ENCODE data around the gene RFX1.
A peak's percentile ranks its signal among the peaks of the same experiment; 100 is the strongest.
"Not testable (repeated sequence)": the region's sequence is repeated elsewhere in the genome, so short reads cannot be mapped to it uniquely, and the experiment has no call there.

Gene RFX1

GRCh38 chr19:14027856-14028450 is 21.8 kb upstream of the RFX1 start, which contains the start of gene RLN3:
RLN3 (plus strand) TSS chr19:14028148; CDS start chr19:14028205, 57 bp downstream.
- DNase-seq (ENCODE audit: low read depth in 2 of 2): no peak

DNA sequence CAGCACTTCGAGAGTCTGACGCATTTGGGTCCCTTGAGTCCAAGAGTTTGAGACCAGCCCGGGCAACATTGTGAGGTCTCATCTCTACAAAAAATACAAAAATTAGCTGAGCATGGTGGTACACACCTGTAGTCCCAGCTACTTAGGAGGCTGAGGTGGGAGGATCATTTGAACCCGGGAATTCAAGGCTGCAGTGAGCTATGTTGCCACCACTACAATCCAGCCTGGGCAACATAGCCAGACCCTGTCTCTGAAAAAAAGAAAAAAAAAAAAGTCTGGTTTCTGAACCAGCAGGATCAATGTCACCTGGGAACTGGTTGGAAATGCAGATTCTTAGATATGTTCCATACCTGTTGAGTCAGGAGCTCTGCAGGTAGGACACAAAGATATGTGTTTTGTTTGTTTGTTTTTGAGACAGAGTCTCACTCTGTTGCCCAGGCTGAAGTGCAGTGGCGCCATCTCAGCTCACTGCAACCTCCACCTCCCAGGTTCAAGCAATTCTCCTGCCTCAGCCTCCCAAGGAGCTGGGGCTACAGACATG is 20.6 kb upstream of the RFX1 start:
- not testable (repeated sequence) for DNase-seq (ENCODE audit: low read depth in 2 of 2)

DNA sequence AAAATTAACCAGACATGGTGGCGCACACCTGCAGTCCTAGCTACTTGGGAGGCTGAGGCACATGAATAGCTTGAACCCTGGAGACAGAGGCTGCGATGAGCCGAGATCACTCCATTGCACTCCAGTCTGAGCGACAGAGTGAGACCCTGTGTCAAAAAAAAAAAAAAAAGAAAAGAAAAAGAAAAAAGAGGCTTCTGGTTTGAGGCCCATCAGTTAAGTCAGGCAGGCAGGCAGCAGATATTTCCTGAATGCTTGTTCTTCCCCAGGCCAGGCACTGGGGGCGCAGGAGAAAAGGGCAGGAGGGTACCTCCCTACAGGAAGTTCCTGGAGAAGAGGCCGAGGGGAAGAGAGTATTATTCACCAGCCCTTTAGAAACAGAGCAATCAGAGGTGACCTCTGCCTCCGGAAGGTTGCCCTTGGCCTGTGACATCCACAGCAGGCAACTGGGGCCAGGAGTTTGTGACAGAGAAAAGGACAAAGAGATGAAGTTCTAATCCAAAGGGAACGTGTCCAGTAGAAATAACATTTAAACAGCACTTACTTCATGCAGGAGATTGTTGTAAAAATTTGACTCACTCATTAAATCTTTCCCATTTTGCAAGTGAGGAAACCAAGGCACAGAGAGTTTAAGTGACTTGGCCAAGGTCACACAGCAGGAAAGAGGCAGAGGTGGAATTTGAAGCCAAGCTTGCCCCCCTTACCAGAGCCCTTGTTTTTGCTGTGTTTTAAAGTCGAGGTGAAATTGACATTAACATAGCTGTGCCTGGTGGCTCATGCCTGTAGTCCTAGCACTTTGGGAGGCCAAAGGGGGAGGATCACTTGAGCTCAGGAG is 17.5 kb upstream of the RFX1 start:
- no peak for DNase-seq (ENCODE audit: low read depth in 2 of 2)

DNA sequence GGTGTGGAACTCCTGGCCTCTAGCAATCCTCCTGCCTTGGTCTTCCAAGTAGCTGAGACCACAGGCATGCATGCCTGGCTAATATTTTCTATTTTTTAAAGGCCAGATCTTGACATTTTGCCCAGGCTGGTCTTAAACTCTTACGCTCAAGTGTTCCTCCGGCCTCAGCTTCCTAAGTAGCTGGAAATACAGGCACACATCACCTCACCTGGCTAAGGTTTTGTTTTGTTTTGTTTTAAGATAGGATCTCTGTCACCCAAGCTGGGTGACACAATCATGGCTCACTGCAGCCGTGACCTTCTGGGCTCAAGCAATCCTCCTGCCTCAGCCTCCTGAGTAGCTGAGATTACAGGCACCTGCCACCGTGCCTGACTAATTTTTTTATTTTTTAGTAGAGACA is 16.3 kb upstream of the RFX1 start:
- no peak for DNase-seq (ENCODE audit: low read depth in 2 of 2)

GRCh38 chr19:14021474-14021873 is 15.4 kb upstream of the RFX1 start:
- no peak for DNase-seq (ENCODE audit: low read depth in 2 of 2)

DNA sequence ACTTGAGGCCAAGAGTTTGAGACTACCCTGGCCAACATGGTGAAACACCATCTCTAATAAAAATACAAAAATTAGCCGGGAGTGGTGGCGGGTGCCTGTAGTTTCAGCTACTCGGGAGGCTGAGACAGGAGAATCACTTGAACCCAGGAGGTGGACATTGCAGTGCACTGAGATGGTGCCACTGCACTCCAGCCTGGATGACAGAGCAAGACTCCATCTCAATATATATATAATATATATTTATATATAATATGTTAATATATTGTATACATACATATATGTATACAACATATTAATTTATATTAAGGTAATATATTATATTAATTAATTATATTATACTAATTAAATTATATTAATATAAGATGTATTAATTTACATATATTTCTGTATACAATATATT is 13.6 kb upstream of the RFX1 start:
- DNase-seq (ENCODE audit: low read depth in 2 of 2): not testable (repeated sequence)

GRCh38 chr19:14019100-14019499 is 13.0 kb upstream of the RFX1 start:
- no peak for DNase-seq (ENCODE audit: low read depth in 2 of 2)

GRCh38 chr19:14015524-14016035 is 9.5 kb upstream of the RFX1 start:
- no peak for DNase-seq (ENCODE audit: low read depth in 2 of 2)

DNA sequence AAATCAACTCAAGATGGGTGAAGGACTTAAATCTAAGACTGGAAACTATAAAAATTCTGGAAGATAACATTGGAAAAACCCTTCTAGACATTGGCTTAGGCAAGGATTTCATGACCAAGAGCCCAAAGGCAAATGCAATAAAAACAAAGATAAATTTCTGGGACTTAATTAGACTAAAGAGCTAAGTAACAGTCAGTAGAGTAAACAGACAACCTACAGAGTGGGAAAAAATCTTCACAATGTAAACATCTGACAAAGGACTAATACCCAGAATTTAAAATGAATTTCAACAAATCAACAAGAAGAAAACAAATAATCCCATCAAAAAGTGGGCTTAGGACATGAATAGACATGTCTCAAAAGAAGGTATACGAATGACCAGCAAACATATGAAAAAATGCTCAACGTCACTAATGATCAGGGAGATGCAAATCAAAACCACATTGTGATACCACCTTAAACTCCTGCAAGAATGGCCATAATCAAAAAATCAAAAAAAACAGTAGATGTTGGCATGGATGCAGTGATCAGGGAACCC is 6.3 kb upstream of the RFX1 start:
- DNase-seq (ENCODE audit: low read depth in 2 of 2): no peak

DNA sequence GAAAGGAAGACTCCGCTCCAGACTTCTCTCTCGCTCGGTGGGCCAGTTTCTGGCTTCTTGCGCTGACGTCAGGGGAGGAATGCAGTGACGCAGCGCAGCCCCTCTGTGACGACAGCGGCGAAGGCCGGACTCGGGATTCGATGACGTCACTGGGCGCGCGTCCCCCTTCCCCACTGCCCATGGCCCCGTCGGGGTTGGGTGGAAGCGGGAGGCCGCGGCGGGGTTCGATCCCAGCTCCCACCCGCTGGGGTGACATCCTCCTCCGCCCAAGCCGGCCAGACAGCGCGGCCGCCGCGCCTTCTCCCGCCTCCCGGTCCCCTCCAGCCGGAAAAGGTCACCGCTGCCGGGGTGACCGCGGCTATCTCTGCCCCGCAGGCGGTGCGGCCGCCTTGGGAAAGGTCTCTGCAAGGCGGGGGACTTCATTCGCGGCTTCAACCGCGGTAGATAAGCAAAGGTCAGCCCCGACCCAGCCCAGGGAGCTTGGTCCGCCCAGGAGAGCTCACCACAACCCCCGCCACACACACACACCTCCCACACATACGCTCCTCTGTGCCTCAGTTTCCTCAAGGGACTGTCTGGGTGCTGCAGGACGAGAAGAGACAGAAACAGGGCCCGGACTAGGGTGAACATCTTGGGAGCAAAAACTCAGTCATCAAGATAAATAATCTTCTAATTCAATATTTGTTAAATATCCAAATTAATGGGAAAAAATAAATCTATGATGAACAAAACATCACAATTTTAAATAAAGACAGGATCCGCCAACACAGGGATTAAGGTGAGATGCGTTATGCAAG is 844 bp upstream of the RFX1 start:
- no peak for DNase-seq (ENCODE audit: low read depth in 2 of 2)

- DNase-seq (ENCODE audit: low read depth in 2 of 2): peak; percentile 77 to 81
Measured at GRCh38 chr19:14005349-14006084, 603 bp downstream of the RFX1 start.

DNA sequence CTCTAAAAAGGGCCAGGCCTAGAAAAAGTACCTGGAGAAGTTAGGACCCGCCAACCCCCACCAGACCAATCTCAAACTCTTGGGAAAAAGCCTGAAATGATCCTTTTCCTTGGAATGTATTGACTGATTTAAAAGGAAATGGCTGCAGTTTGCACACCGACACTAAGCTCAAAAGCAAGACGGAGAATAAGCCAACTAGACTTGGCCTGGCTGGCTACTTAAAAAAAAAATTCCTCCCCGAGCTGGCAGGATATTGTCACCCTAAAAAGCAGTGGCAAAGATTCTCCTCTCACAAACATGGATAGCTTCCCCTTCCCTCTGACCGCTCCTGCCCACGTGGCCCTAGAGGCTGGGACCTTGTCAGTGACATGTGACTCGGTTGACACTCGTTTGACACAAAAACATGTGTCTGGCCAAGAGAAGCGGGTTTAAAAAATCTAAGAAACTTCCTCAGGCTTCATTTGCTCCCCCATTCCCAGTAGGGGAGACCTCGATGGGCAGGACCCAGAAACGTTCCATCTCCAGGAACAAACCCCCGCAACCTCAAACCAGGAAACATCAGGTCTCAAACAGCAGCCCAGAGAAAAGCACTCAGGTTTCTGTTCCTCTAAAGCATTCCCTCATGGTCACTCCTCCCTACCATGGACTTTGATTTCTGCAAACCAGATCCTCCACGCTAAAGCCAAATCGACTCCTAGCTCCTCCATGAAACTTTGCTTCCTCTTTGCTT is 1.3 kb downstream of the RFX1 start:
- DNase-seq (ENCODE audit: low read depth in 2 of 2): no peak

GRCh38 chr19:14003251-14004055 is 2.7 kb downstream of the RFX1 start:
- DNase-seq (ENCODE audit: low read depth in 2 of 2): no peak

DNA sequence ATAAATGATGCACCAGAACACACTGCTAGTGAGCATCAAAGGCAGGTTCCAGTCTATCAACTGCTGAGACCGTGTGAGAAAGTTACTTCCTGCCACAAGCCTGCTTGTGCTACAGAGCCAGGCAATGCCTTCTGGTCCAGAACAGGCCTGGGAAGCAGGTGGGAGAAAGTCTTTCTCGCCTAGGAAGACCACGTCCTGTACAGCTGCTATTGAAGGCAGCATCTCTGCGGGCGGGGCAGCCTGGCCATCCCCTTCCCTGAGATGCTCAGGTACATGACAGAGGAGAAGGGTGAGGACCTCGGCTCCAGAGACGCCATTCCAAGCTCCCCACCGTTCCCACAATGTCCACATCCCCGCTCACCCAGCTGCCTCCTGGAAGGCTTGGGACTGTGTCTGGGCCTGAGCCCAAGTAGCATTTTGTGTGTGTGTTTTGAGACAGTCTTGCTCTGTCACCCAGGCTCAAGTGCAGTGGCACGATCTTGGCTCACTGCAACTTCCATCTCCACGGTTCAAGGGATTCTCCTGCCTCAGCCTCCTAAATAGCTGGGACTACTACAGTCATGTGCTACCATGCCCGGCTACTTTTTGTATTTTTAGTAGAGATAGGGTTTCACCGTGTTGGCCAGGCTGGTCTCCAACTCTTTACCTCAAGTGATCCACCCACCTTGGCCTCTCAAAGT is 3.4 kb downstream of the RFX1 start:
- DNase-seq (ENCODE audit: low read depth in 2 of 2): no peak

DNA sequence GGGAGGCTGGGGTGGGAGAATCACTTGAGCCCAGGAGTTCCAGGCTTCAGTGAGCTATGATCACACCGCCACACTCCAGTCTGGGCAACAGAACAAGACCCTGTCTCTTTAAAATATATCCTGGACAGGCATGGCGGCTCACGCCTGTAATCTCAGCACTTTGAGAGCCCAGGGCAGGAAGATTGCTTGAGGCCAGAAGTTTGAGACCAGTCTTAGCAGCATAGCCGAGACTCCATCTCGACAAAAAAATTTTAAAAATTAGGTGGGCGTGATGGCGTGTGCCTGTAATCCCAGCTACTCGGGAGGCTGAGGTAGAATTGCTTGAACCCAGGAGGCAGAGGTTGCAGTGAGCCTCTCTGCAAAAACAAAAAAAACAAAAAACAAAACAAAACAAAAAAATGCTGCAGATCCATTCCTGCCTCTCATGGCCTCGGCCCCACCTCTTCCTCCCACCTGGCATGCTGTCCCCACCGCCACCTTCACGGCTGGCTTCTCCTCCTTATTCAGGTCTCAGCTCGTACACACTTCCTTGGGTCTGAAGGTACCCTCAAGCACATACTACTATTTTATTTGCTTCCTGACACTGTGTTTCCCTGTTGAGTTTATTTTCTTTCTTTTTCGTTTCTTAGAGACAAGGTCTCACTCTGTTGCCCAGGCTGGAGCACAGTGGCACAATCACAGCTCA is 5.3 kb downstream of the RFX1 start:
- no peak for DNase-seq (ENCODE audit: low read depth in 2 of 2)

- no peak for DNase-seq (ENCODE audit: low read depth in 2 of 2)
Measured at GRCh38 chr19:13999085-13999484, 7.0 kb downstream of the RFX1 start.

DNA sequence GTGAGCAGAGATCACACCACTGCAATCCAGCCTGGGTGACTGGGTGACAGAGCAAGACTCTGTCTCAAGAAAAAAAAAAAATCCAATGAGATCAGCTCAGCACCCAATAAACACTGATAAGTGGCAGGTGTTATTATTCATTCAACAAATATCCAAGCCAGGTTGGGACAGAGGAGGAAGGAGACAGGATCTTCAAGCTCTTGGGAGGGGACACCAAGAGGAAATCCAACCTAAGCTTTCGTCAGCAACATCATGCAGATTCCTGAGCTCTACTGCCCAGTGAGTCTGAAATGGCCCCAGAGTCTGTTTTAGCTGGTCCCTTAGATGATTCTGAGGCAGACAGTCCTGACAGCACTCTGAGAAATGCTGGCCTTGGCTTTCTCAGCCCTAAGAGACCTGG is 7.7 kb downstream of the RFX1 start:
- DNase-seq (ENCODE audit: low read depth in 2 of 2): no peak

- DNase-seq (ENCODE audit: low read depth in 2 of 2): no peak
Measured at GRCh38 chr19:13997631-13997962, 8.5 kb downstream of the RFX1 start.

Data from stimulated activated CD8-positive, alpha-beta memory T cell treated with anti-CD3 and anti-CD28 coated beads, Interleukin-15, amount 100 ng/mL, for 4 hours (primary cell).